Placental pericyte (primary cell): ENCODE data around the gene NOL11. TPM values are rescaled to one million over a fixed set of nuclear protein-coding genes. Genes with fewer than 3 reads are reported as not detected.

Source experiments
- small RNA-seq: library from RNA; depleted of rRNA; stranded (forward); fragments of <200 nt; gene quantifications from one replicate; pipeline ENCODE3, GENCODE V24; 2012; ENCODE audit warnings: low replicate concordance
- total RNA-seq: library from RNA; depleted of rRNA; stranded (reverse); fragments of >200 nt; gene quantifications from 2 replicates; pipeline ENCODE4 v1.2.3, GENCODE V29; 2012

The NOL11 gene
- 23.4 and 50.5 TPM in 2 replicates for total RNA-seq

GRCh38 chr17:67717624-67718324 is at the start of gene NOL11:
Gene NOL11 (plus strand): TSS chr17:67717936. CDS start chr17:67717948, 12 bp downstream.

Small RNA genes lying within 50 kb of the gene (small RNA-seq; reads per million reads assigned to genes)
- gene SNORA38B: 43.3 reads per million, percentile 98 among the genes with 10 or more reads in this experiment

Other genes starting within 250 kb of the NOL11 start
- gene BPTF, start 107.6 kb downstream of the NOL11 start, total RNA-seq: 47.7 and 61.4 TPM in 2 replicates